SW480 (cell line): ENCODE data around the gene DDC.
"Not testable (repeated sequence)": the region's sequence is repeated elsewhere in the genome, so short reads cannot be mapped to it uniquely, and the experiment has no call there.

Experiments
- DNase-seq: peaks from one replicate; pipeline ENCODE4 v3.0.0-alpha.2; 2016; ENCODE audit warnings: low spot score

The DDC gene

DNA sequence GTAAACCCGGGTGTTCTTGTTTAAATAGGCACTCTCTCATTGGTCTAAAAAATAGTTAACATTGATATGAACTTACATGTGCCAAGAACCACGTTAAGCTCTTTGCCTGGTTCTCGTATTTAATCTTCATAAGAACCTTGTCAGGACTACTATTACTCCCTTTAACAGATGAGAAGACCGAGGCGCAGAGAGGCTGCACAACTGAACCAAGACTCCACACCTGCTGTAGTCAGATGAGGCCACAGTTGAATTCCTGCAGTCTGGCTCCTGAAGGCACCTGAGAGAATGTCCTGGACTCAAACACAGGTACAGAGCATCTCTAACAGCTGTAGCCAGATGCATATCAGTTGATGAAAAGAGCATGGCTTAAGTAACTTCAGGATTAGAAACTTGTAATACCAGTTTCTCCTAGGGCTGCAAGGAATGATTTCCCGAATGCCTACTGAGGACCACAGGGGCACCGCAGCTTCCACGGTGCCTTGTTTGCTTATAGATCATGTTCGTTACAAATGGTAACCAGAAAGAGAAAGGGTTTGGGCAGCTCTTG is 9.5 kb downstream of the DDC start:
- no peak for DNase-seq

GRCh38 chr7:50554431-50555322 is 10.5 kb downstream of the DDC start:
- DNase-seq: no peak

- DNase-seq: no peak
Measured at GRCh38 chr7:50553973-50554372, 11.2 kb downstream of the DDC start.

- DNase-seq: peak; percentile 26
Measured at GRCh38 chr7:50552921-50553320, 12.3 kb downstream of the DDC start.

GRCh38 chr7:50552139-50552538 is 13.1 kb downstream of the DDC start:
- no peak for DNase-seq

GRCh38 chr7:50545613-50546012 is 19.6 kb downstream of the DDC start:
- DNase-seq: not testable (repeated sequence)

- no peak for DNase-seq
Measured at GRCh38 chr7:50544992-50545391, 20.2 kb downstream of the DDC start.

- DNase-seq: no peak
Measured at GRCh38 chr7:50543776-50544442, 21.3 kb downstream of the DDC start.

DNA sequence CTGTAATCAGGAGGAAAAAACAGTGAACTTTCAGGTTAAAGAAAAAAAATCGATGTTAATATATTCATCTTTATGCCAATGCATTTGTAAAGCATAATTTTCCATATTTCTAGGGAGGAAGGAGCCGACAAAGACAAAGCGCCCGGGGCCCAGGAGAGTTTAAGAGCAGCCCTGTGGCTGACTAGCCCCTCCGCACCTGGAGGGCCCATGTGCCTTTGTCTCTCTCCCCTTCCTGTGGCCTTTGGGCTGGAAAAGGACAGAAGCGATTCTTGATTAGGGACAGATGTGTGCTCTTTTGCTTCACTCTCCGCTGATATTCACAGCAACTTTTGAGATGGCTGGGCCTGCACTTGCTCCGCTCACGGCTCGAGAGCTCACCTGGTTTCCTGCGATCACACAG is 23.1 kb downstream of the DDC start:
- no peak for DNase-seq

GRCh38 chr7:50540785-50541579 is 24.2 kb downstream of the DDC start:
- DNase-seq: no peak

GRCh38 chr7:50539725-50540124 is 25.5 kb downstream of the DDC start:
- DNase-seq: no peak

DNA sequence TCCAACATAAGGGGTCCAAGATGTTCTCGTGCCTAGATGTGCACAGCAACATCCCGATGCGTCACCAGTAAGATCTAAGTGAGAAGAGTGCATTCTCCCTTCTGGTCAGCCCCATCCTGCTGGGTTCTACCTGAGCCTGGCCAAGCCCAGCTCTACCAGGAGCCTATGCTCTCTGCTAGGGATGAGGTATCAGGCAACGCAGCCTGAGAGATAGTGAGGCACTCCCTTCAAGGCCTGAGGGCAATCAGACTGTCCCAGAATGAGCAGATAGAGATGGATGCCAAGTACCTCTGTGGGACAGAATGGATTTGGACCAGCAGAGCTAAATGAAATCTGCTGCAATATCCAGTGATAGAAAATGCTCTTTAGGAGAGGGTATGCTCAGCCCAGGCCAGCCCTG is 26.7 kb downstream of the DDC start:
- no peak for DNase-seq

GRCh38 chr7:50537417-50537816 is 27.8 kb downstream of the DDC start:
- DNase-seq: no peak

DNA sequence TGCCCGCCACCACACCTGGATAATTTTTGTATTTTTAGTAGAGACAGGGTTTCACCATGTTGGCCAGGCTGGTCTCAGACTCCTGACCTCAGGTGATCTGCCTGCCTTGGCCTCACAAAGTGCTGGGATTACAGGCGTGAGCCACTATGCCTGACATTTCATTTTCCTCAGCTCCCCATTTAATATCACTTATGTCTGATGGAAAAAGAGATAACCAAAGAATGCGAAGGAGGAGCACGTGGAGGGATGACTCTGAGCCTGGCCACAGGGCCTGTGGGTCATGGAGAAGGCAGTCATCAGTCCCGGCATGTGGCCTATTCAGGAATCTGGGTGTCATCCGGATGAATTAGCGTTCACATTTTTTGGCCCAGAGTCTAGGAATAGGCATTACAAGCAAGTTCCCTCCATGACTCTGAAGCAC is 29.9 kb downstream of the DDC start:
- DNase-seq: peak; percentile 71

GRCh38 chr7:50534690-50535290 is 30.4 kb downstream of the DDC start:
- DNase-seq: peak; percentile 98

DNA sequence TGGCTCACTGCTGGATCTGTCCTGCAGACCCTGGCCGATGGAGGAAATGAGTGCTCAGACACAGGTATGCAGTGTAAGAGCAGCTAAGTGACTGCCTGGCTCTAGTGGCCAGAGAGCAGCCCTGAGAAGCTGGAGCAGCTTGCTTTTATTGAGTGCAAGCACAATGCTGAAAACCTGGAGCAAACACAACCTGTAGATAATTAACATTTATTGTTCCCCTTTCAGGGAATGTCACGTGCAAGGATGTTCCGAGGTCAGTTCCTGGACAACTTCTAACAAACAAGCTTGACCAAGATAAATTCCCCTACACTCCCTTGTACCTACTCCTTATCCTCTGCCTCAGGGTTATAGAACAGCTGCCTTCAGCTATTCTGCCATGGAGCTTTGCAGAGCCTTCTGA is 31.3 kb downstream of the DDC start:
- peak; percentile 24 for DNase-seq

DNA sequence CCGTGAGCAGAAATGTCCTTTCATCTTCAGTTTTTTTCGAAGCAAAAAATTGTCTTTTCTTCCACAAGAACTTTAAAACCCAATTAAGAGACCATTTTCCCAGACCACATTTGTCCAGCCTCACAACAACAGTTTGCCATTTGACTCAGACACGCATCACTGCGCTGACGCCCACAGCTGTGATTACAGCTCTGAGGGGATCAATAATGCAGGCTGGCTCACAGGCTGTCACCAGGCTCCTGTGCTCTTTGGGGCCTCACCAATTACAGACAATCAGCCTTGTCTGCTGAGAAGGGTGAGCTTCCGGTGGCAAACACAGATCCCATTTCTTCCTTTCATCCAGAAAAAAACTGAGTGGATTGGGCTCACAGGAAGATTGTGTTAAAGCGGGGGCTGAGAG is 33.3 kb downstream of the DDC start:
- peak; percentile 17 for DNase-seq

DNA sequence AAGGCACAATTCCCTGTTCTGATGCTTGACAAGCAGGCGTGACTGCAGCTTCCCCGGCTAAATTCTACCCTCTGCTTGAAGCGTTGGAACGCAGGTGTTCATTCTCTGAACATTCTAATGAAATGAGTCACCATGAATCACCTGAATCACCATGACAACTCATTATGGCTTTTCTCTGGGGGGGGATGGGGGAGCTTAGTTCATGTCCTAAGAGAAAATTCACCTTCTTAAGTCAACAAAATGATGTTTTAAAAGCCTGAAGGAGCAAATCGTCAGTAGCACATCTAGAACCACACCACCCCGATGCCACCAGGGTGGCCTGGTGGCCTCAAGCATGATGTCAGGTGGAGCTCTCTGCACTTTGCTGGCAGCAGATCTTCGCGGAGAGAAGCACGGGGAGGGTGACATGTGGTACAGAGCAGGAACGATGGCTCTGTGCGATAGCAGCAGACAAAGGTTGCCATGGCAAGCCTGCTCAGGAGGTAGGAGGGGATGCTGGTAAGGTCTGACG is 33.7 kb downstream of the DDC start:
- DNase-seq: peak; percentile 93

DNA sequence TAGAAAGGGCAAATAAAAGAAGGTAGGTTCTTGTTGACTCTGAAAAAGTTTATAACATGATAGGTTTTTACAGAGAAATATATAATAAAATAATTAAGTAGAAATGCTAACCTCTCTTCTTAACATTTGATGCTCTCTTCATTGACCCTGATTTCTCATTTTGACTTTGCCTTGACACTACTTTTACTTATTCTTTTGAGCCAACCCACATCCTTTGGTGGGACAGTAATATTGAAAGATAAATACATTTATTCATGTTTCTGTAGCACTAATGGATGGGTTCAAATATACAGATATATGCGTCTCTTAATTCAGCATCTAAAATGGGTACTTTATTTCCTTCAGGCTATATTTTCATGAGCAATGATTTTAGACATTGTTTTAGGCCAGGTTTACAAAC is 34.4 kb downstream of the DDC start:
- DNase-seq: no peak

- DNase-seq: no peak
Measured at GRCh38 chr7:50529093-50529862, 35.9 kb downstream of the DDC start.
